Suprapubic skin (tissue), 4 donors: Measurements from ENCODE around the gene ILRUN. TPM values are rescaled to one million over a fixed set of nuclear protein-coding genes. Genes with fewer than 3 reads are reported as not detected.
"Not testable (repeated sequence)": the region's sequence is repeated elsewhere in the genome, so short reads cannot be mapped to it uniquely, and the experiment has no call there.

Source experiments
- DNase-seq, 2 donors: peaks; one replicate each; pipeline ENCODE4 v3.0.0-alpha.2; 2019; ENCODE audit warnings: low spot score in 2 of 2
- H3K27ac ChIP-seq: fragments of 200-600 bp; sonication (generic); one replicate; pipeline ENCODE4 v1.5.1; 2019
- H3K27me3 ChIP-seq: fragments of 200-600 bp; sonication (generic); one replicate; pipeline ENCODE4 v1.5.1; 2019
- H3K36me3 ChIP-seq: fragments of 200-600 bp; sonication (generic); one replicate; pipeline ENCODE4 v1.5.1; 2019
- H3K4me1 ChIP-seq: fragments of 200-600 bp; sonication (generic); one replicate; pipeline ENCODE4 v1.5.1; 2019
- H3K4me3 ChIP-seq: fragments of 200-600 bp; sonication (generic); one replicate; pipeline ENCODE4 v1.5.1; 2019; ENCODE audit warnings: mild to moderate bottlenecking
- H3K9me3 ChIP-seq: fragments of 200-600 bp; sonication (generic); one replicate; pipeline ENCODE4 v1.5.1; 2019
- EP300 ChIP-seq: sonication (generic); formaldehyde crosslinking; IDR thresholded peaks from one replicate; pipeline ENCODE4 v1.6.1; 2017; ENCODE audit warnings: antibody characterized with exemption
- POLR2A ChIP-seq, 2 donors: fragments of 450-650 bp; IDR thresholded peaks; one replicate each; pipeline ENCODE4 v1.6.1; 2017; ENCODE audit warnings: antibody characterized with exemption in 2 of 2, mild to moderate bottlenecking in 2 of 2, moderate library complexity in 2 of 2
- POLR2AphosphoS5 ChIP-seq, 3 donors: sonication (generic); formaldehyde crosslinking; IDR thresholded peaks; one replicate each; pipeline ENCODE4 v1.6.1; 2017; ENCODE audit warnings: antibody characterized with exemption in 3 of 3
- WGBS: methylation state at CpG from one replicate; pipeline ENCODE4 v1.1.5; 2018; 5-methylcytosine and 5-hydroxymethylcytosine counted together
- total RNA-seq, 4 donors: library from RNA; depleted of rRNA; stranded (reverse); fragments of >200 nt; gene quantifications; one replicate each; pipeline ENCODE4 v1.1.0, GENCODE V29; 2016
- TF ChIP-seq, protein P1 (sequence below), 2 donors: fragments of 200-600 bp in 1 of 2; fragments of 450-650 bp in 1 of 2; sonication (generic) in 1 of 2; IDR thresholded peaks; one replicate each; pipeline ENCODE4 v1.5.1; 2016 to 2019; ENCODE audit warnings: antibody characterized with exemption in 2 of 2, mild to moderate bottlenecking in 1 of 2, moderate library complexity in 1 of 2

ILRUN gene
- total RNA-seq, 4 donors from 2014 or later, result 65.0 to 86.5 (median 69.6) TPM

DNA sequence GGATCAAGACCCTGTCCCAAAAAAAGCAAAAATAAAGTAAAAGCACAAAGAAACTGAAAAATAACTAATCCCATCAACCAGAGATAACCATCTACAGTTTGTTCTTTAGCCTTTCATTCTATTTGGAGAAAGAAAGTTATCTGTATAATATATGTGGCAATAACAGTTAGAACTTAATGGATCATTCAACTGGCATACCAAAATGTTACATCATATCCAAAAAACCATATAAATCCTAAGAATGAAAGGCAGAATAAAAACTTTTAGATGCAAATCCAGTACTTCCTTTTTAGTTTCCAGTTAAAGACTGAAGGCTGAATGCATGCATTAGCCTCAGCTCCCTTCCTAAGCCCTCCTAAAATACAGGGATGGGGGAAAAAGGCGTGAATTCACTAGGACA is 25.2 kb downstream of the ILRUN start:
- no peak overlapping the region for H3K4me3 ChIP-seq
- H3K36me3 ChIP-seq, result no peaks in the 10 kb centered on the region
- no peaks in the 10 kb centered on the region for H3K9me3 ChIP-seq
- no peaks in the 10 kb centered on the region for H3K27me3 ChIP-seq
- no peak overlapping the region for H3K27ac ChIP-seq
- peaks cover 25% of the 10 kb centered on the region for H3K4me1 ChIP-seq
- no peak for DNase-seq
- TF ChIP-seq, protein P1, sequence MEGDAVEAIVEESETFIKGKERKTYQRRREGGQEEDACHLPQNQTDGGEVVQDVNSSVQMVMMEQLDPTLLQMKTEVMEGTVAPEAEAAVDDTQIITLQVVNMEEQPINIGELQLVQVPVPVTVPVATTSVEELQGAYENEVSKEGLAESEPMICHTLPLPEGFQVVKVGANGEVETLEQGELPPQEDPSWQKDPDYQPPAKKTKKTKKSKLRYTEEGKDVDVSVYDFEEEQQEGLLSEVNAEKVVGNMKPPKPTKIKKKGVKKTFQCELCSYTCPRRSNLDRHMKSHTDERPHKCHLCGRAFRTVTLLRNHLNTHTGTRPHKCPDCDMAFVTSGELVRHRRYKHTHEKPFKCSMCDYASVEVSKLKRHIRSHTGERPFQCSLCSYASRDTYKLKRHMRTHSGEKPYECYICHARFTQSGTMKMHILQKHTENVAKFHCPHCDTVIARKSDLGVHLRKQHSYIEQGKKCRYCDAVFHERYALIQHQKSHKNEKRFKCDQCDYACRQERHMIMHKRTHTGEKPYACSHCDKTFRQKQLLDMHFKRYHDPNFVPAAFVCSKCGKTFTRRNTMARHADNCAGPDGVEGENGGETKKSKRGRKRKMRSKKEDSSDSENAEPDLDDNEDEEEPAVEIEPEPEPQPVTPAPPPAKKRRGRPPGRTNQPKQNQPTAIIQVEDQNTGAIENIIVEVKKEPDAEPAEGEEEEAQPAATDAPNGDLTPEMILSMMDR (IDR thresholded peaks at IDR 0.05), result no peak
- TF ChIP-seq POLR2AphosphoS5 (IDR thresholded peaks at IDR 0.05) (no peak), EP300 (no peak), POLR2A (IDR thresholded peaks at IDR 0.05) (no peak)
- 81% methylated on average over 1 of the region's 1 CpG for WGBS

- H3K4me3 ChIP-seq, H3K36me3 ChIP-seq, H3K9me3 ChIP-seq, H3K27ac ChIP-seq, DNase-seq, H3K27me3 ChIP-seq: not testable (repeated sequence)
- WGBS, result 97% methylated on average over 5 of the region's 5 CpGs
- H3K4me1 ChIP-seq, result peaks cover 37% of the 10 kb centered on the region
These were observed 27.8 kb downstream of the ILRUN start for GRCh38 chr6:34668799-34669198.

DNA sequence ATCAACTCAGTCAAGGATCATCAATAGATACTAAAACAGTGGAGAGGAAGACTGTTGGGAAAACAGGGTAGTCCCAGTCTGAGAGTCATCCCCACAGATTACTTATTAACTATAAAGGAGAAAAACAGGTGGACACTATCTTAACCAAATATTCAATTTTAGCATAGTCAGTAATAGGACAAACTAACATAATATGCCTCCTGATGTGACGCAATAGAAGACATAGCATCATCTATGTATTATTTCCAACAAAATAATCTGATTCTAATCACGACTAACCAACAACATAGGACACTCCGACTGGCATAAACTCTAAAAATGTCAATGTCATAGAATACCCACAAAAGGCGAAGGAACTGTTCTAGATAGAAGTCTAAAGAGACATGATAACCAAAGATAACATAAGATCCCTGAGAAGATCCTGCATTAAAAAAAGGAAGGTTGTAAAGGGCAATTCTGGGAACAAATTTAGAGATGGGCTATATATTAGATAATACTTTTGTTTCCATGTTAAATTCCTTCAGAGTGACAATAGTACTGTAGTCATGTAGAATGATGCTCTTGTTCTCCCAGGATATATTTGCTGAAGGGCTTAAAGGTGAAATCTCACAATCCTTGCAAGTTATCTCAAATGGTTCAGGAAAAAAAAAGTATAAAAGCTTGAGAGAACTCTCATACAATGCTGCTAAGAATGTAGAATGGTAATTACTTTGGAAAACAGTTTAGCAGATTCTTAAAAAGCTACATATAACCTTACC is 28.9 kb downstream of the ILRUN start:
- WGBS, result 82% methylated on average over 4 of the region's 4 CpGs
- Histone ChIP-seq H3K36me3 (no peaks in the 10 kb centered on the region), H3K4me1 (peaks cover 33% of the 10 kb centered on the region), H3K27ac (no peak overlapping the region), H3K27me3 (no peaks in the 10 kb centered on the region), H3K9me3 (no peaks in the 10 kb centered on the region), H3K4me3 (no peak overlapping the region)
- DNase-seq, result no peak
- TF ChIP-seq POLR2A (IDR thresholded peaks at IDR 0.05) (no peak), EP300 (no peak), POLR2AphosphoS5 (IDR thresholded peaks at IDR 0.05) (no peak)
- TF ChIP-seq, protein P1 (IDR thresholded peaks at IDR 0.05), result no peak

DNA sequence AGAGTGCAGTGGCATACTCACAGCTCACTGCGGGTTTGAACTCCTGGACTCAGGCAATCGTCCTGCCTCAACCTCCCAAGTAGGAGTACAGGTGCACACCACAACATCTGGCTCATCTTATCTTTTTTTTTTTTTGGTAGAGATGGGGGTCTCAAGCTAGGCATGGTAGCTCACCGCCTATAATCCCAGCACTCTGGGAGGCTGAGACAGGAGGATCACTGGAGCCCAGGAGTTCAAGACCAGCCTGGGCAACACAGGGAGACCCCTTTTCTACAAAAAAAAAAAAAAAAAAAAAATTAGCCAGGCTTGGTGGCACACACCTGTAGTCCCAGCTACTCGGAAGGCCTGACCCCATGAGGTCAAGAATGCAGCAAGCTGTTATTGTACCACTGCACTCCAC is 31.5 kb downstream of the ILRUN start:
- WGBS, result 88% methylated on average over 4 of the region's 4 CpGs
- Histone ChIP-seq H3K9me3 (no peaks in the 10 kb centered on the region), H3K4me1 (peaks cover 16% of the 10 kb centered on the region), H3K27ac (no peak overlapping the region), H3K4me3 (no peak overlapping the region), H3K27me3 (no peaks in the 10 kb centered on the region), H3K36me3 (no peaks in the 10 kb centered on the region)
- TF ChIP-seq POLR2AphosphoS5 (IDR thresholded peaks at IDR 0.05) (no peak), EP300 (no peak), POLR2A (IDR thresholded peaks at IDR 0.05) (no peak)
- TF ChIP-seq, protein P1 (IDR thresholded peaks at IDR 0.05), result no peak
- DNase-seq, result no peak

DNA sequence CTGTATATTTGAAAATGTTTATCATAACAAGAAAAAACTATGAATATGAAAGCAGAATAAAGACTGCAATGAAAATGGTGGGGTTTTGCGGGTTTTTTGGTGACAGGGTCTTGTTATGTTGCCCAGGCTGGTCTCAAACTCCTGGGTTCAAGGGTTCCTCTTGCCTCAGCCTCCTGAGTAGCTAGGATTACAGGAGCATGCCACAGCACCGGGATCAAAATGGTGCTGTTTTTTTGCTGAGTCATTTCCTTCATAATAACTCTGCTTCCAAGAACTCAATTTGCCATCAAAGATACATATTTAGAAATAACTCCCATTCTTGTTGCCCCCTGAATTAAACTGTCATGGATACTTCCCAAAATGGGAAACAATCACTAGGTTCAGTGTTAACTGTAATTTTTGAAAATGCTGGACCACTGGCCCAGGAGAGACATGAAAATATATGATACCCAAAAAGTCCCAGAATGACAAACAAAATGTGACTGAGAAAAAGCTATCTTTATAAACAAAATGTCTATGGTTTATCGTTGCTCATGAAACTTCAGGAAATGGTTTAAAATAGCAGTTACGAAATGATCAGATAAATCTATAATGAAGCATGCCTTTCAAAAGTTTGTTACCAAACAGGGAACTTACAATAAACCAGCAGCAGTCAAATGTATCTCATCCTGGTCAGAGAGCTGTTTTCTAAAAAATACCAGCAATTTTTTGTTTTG is 32.2 kb downstream of the ILRUN start:
- no peak for DNase-seq
- no peaks in the 10 kb centered on the region for H3K36me3 ChIP-seq
- no peaks in the 10 kb centered on the region for H3K27me3 ChIP-seq
- no peaks in the 10 kb centered on the region for H3K9me3 ChIP-seq
- TF ChIP-seq EP300, result no peak
- TF ChIP-seq, protein P1 (IDR thresholded peaks at IDR 0.05), result no peak
- TF ChIP-seq POLR2A (IDR thresholded peaks at IDR 0.05), result no peak
- no peak for TF ChIP-seq POLR2AphosphoS5 (IDR thresholded peaks at IDR 0.05)
- no peak overlapping the region for H3K4me3 ChIP-seq
- H3K27ac ChIP-seq, result peak overlapping the region; percentile 15
- WGBS, result 57% methylated on average over 4 of the region's 4 CpGs
- peaks cover 16% of the 10 kb centered on the region for H3K4me1 ChIP-seq
